ENCODE results near the gene ZNF263. TPM values are rescaled to one million over a fixed set of nuclear protein-coding genes. Genes with fewer than 3 reads are reported as not detected.
A peak's percentile ranks its signal among the peaks of the same experiment; 100 is the strongest.

The ZNF263 gene
- total and polyA plus RNA-seq, 11 donors = 5.3 to 18.7 (median 9.6) TPM

GRCh38 chr16:3304370-3304769, 21.1 kb downstream of the ZNF263 start:
- H3K9me3 ChIP-seq = peaks cover 0 to 92% (median 65%) of the 10 kb centered on the region in 12 donors
- H3K4me1 ChIP-seq = peaks cover 0 to 25% (median 18%) of the 10 kb centered on the region in 12 donors
- peak overlapping the region; percentile 52 to 92 (median 73) for H3K4me3 ChIP-seq
- 63 to 70% (median 67%) methylated on average over 4 of the region's 4 CpGs for WGBS, 4 donors
- no peak for ATAC-seq
- intact Hi-C loops (cut with DNase I) = loop anchor here in 6 of 10 donors (2.0 to 10.0 kb wide), 6 partner anchors 22 to 200 kb away; partner anchors contain the start of genes CLUAP1 (in 2 of the 6) and ZNF263 (in 1 of the 6)
- no peak for DNase-seq
- no peak for TF ChIP-seq POLR2A (IDR thresholded peaks at IDR 0.05)
- no peak for TF ChIP-seq CTCF (IDR thresholded peaks at IDR 0.05)
- H3K36me3 ChIP-seq = peaks cover 0 to 70% (median 22%) of the 10 kb centered on the region in 9 donors
- H3K27me3 ChIP-seq = no peaks in the 10 kb centered on the region
- peak overlapping the region in 11 of 12 donors; percentile 88 to 98 (median 95) for H3K27ac ChIP-seq

GRCh38 chr16:3305109-3306068, 22.1 kb downstream of the ZNF263 start, which contains the start of the genes TIGD7 and ZNF75A:
TIGD7 (minus strand) TSS chr16:3305430; CDS start chr16:3300614, 4,816 bp downstream.
ZNF75A (plus strand) TSS chr16:3305497; CDS start chr16:3308429, 2,932 bp downstream.
- intact Hi-C loops (cut with DNase I) = loop anchor here in 6 of 10 donors (1.0 to 10.0 kb wide), 14 partner anchors 22 to 199 kb away; partner anchors contain the start of genes CLUAP1 (in 2 of the 6), ZNF263 (in 2 of the 6), ZNF174 (in 1 of the 6) and ZSCAN32 (in 1 of the 6)
- Histone ChIP-seq H3K36me3 (peaks cover 0 to 70% (median 22%) of the 10 kb centered on the region in 9 donors), H3K9me3 (peaks cover 0 to 92% (median 60%) of the 10 kb centered on the region in 12 donors), H3K4me1 (peaks cover 0 to 25% (median 18%) of the 10 kb centered on the region in 12 donors), H3K27me3 (no peaks in the 10 kb centered on the region), H3K27ac (peak within 1 kb of the TSS; percentile 74 to 98 (median 94)), H3K4me3 (peak within 1 kb of the TSS; percentile 52 to 92 (median 73))
- 1 to 4% (median 1%) methylated on average over 42 to 103 of the region's 103 CpGs for WGBS, 4 donors
- ATAC-seq (peak; percentile 98 to 100 (median 99)), DNase-seq (peak; percentile 89 to 93 (median 92))
- TF ChIP-seq POLR2A (IDR thresholded peaks at IDR 0.05) = peak in 1 of 2 donors; percentile 80
- peak in 7 of 12 donors; percentile 5 to 45 (median 23) for TF ChIP-seq CTCF (IDR thresholded peaks at IDR 0.05)

GRCh38 chr16:3306078-3306477, 22.8 kb downstream of the ZNF263 start:
- Histone ChIP-seq H3K4me1 (peaks cover 0 to 25% (median 18%) of the 10 kb centered on the region in 12 donors), H3K4me3 (peak overlapping the region; percentile 52 to 92 (median 73)), H3K9me3 (peaks cover 0 to 92% (median 59%) of the 10 kb centered on the region in 12 donors), H3K36me3 (peaks cover 0 to 68% (median 19%) of the 10 kb centered on the region in 9 donors), H3K27ac (peak overlapping the region in 11 of 12 donors; percentile 88 to 98 (median 95)), H3K27me3 (no peaks in the 10 kb centered on the region)
- WGBS, 4 donors = 55 to 79% (median 56%) methylated on average over 9 to 11 of the region's 11 CpGs
- no peak for TF ChIP-seq CTCF (IDR thresholded peaks at IDR 0.05)
- TF ChIP-seq POLR2A (IDR thresholded peaks at IDR 0.05) = no peak
- ATAC-seq = no peak
- DNase-seq = no peak
- intact Hi-C loops (cut with DNase I) = loop anchor here in 6 of 10 donors (5.0 to 10.0 kb wide), 8 partner anchors 39 to 199 kb away; partner anchors contain the start of genes CLUAP1 (in 2 of the 6), ZNF174 (in 1 of the 6) and ZSCAN32 (in 1 of the 6)
